Duodenal mucosa (tissue), 2 donors: ENCODE results near the gene IL1F10.

Experiments used
- H3K27ac ChIP-seq: one replicate; pipeline ENCODE4 v1.7.0; 2013; ENCODE audit warnings: low read depth, low read length
- H3K27me3 ChIP-seq, 2 donors: one replicate each; pipeline ENCODE4 v1.7.0; 2013; ENCODE audit warnings: low read length in 2 of 2, control low read depth in 1 of 2; ENCODE audit not compliant: insufficient read depth in 2 of 2, control insufficient read depth in 1 of 2
- H3K36me3 ChIP-seq, 2 donors: one replicate each; pipeline ENCODE4 v1.7.0; 2013; ENCODE audit warnings: low read length in 2 of 2, control low read depth in 1 of 2; ENCODE audit not compliant: insufficient read depth in 2 of 2, control insufficient read depth in 1 of 2
- H3K4me1 ChIP-seq, 2 donors: one replicate each; pipeline ENCODE4 v1.7.0; 2013; ENCODE audit warnings: low read length in 2 of 2, control low read depth in 1 of 2; ENCODE audit not compliant: insufficient read depth in 2 of 2, control insufficient read depth in 1 of 2
- H3K4me3 ChIP-seq, 2 donors: one replicate each; pipeline ENCODE4 v1.7.0; 2013; ENCODE audit warnings: low read length in 2 of 2, low read depth in 1 of 2
- H3K9ac ChIP-seq, 2 donors: one replicate each; pipeline ENCODE4 v1.7.0; 2013; ENCODE audit warnings: low read length in 2 of 2, low read depth in 1 of 2
- H3K9me3 ChIP-seq, 2 donors: one replicate each; pipeline ENCODE4 v1.7.0; 2013; ENCODE audit warnings: low read length in 2 of 2, control low read depth in 1 of 2; ENCODE audit not compliant: control insufficient read depth in 1 of 2

IL1F10 gene

GRCh38 chr2:113117541-113118262, 49.9 kb downstream of the IL1F10 start:
- peak overlapping the region; percentile 46 to 48 for H3K4me3 ChIP-seq
- peak overlapping the region; percentile 20 to 52 for H3K9ac ChIP-seq
- no peaks in the 10 kb centered on the region for H3K27me3 ChIP-seq
- H3K27ac ChIP-seq, result peak overlapping the region; percentile 81
- H3K9me3 ChIP-seq, result no peaks in the 10 kb centered on the region
- H3K4me1 ChIP-seq, result peaks cover 30 to 33% of the 10 kb centered on the region in 2 donors
- no peaks in the 10 kb centered on the region for H3K36me3 ChIP-seq

GRCh38 chr2:113118263-113118657, 50.5 kb downstream of the IL1F10 start:
- peak overlapping the region; percentile 20 to 52 for H3K9ac ChIP-seq
- no peaks in the 10 kb centered on the region for H3K36me3 ChIP-seq
- H3K27me3 ChIP-seq, result no peaks in the 10 kb centered on the region
- no peaks in the 10 kb centered on the region for H3K9me3 ChIP-seq
- H3K4me1 ChIP-seq, result peaks cover 30 to 33% of the 10 kb centered on the region in 2 donors
- peak overlapping the region; percentile 46 to 48 for H3K4me3 ChIP-seq
- H3K27ac ChIP-seq, result peak overlapping the region; percentile 81

- Histone ChIP-seq H3K27ac (no peak overlapping the region), H3K36me3 (no peaks in the 10 kb centered on the region), H3K9me3 (no peaks in the 10 kb centered on the region), H3K27me3 (no peaks in the 10 kb centered on the region), H3K9ac (no peak overlapping the region), H3K4me1 (peaks cover 33% of the 10 kb centered on the region in 2 donors), H3K4me3 (peak overlapping the region in 1 of 2 donors; percentile 46)
Measured at GRCh38 chr2:113119111-113119510, 51.3 kb downstream of the IL1F10 start.

GRCh38 chr2:113120861-113121260, 53.1 kb downstream of the IL1F10 start:
- H3K27ac ChIP-seq, result no peak overlapping the region
- no peak overlapping the region for H3K9ac ChIP-seq
- peaks cover 31 to 32% of the 10 kb centered on the region in 2 donors for H3K4me1 ChIP-seq
- H3K4me3 ChIP-seq, result no peak overlapping the region
- no peaks in the 10 kb centered on the region for H3K27me3 ChIP-seq
- no peaks in the 10 kb centered on the region for H3K36me3 ChIP-seq
- H3K9me3 ChIP-seq, result no peaks in the 10 kb centered on the region

GRCh38 chr2:113122364-113122763, 54.6 kb downstream of the IL1F10 start:
- no peak overlapping the region for H3K27ac ChIP-seq
- H3K27me3 ChIP-seq, result no peaks in the 10 kb centered on the region
- peaks cover 17 to 22% of the 10 kb centered on the region in 2 donors for H3K4me1 ChIP-seq
- no peaks in the 10 kb centered on the region for H3K9me3 ChIP-seq
- no peak overlapping the region for H3K4me3 ChIP-seq
- H3K36me3 ChIP-seq, result no peaks in the 10 kb centered on the region
- no peak overlapping the region for H3K9ac ChIP-seq

- Histone ChIP-seq H3K36me3 (no peaks in the 10 kb centered on the region), H3K4me1 (peaks cover 9 to 15% of the 10 kb centered on the region in 2 donors), H3K4me3 (no peak overlapping the region), H3K27ac (no peak overlapping the region), H3K27me3 (no peaks in the 10 kb centered on the region), H3K9ac (no peak overlapping the region), H3K9me3 (no peaks in the 10 kb centered on the region)
Measured at GRCh38 chr2:113123726-113124125, 56.0 kb downstream of the IL1F10 start.

GRCh38 chr2:113124181-113124961, 56.6 kb downstream of the IL1F10 start:
- Histone ChIP-seq H3K27ac (no peak overlapping the region), H3K4me1 (peaks cover 5 to 9% of the 10 kb centered on the region in 2 donors), H3K27me3 (no peaks in the 10 kb centered on the region), H3K9ac (no peak overlapping the region), H3K9me3 (no peaks in the 10 kb centered on the region), H3K4me3 (peak overlapping the region in 1 of 2 donors; percentile 29), H3K36me3 (no peaks in the 10 kb centered on the region)
